Measurements from ENCODE around the gene GABARAPL2.

GRCh38 chr16:75572864-75573542 is 6.8 kb downstream of the GABARAPL2 start:
- no peak for TF ChIP-seq POLR2AphosphoS5 (IDR thresholded peaks at IDR 0.05; ENCODE audit: low read depth, low read length)
- TF ChIP-seq POLR2A (IDR thresholded peaks at IDR 0.05; ENCODE audit: low read depth, low read length) = no peak
